ENCODE data around the gene SYNPO.

Gene SYNPO

GRCh38 chr5:150622157-150622556 is 18.3 kb upstream of the SYNPO start:
- Histone ChIP-seq H3K9me2 (replicated peaks; ENCODE audit: control insufficient read depth, low read length) (no peaks in the 10 kb centered on the region), H3K4me1 (ENCODE audit: control insufficient read depth, low read length) (peaks cover 16% of the 10 kb centered on the region), H3K9me3 (ENCODE audit: control insufficient read depth, insufficient read depth, low read length) (no peaks in the 10 kb centered on the region), H3K4me2 (ENCODE audit: low read length) (no peak overlapping the region), H3F3A (ENCODE audit: control insufficient read depth, insufficient read depth) (no peaks in the 10 kb centered on the region), H3K27me3 (ENCODE audit: control insufficient read depth, low read length) (peaks cover 36% of the 10 kb centered on the region), H3K4me3 (ENCODE audit: low read length) (no peak overlapping the region), H3K79me2 (ENCODE audit: control insufficient read depth, low read length) (no peaks in the 10 kb centered on the region), H3K36me3 (ENCODE audit: control insufficient read depth, low read length) (no peaks in the 10 kb centered on the region), H3K27ac (ENCODE audit: low read depth, low read length) (no peak overlapping the region), H4K20me1 (ENCODE audit: control insufficient read depth, insufficient read depth, low read depth, low read length) (no peaks in the 10 kb centered on the region)
- TF ChIP-seq CTCF (IDR thresholded peaks at IDR 0.05; ENCODE audit: low read depth, low read length, poor library complexity, severe bottlenecking) (no peak), EZH2phosphoT487 (IDR thresholded peaks at IDR 0.05; ENCODE audit: borderline replicate concordance, low read length) (no peak)

GRCh38 chr5:150623152-150623877 is 17.1 kb upstream of the SYNPO start:
- H3K36me3 ChIP-seq (ENCODE audit: control insufficient read depth, low read length) = no peaks in the 10 kb centered on the region
- no peak overlapping the region for H3K4me3 ChIP-seq (ENCODE audit: low read length)
- H3K4me1 ChIP-seq (ENCODE audit: control insufficient read depth, low read length) = peaks cover 16% of the 10 kb centered on the region
- no peaks in the 10 kb centered on the region for H3K79me2 ChIP-seq (ENCODE audit: control insufficient read depth, low read length)
- TF ChIP-seq EZH2phosphoT487 (IDR thresholded peaks at IDR 0.05; ENCODE audit: borderline replicate concordance, low read length) = no peak
- TF ChIP-seq CTCF (IDR thresholded peaks at IDR 0.05; ENCODE audit: low read depth, low read length, poor library complexity, severe bottlenecking) = no peak
- peaks cover 36% of the 10 kb centered on the region for H3K27me3 ChIP-seq (ENCODE audit: control insufficient read depth, low read length)
- no peaks in the 10 kb centered on the region for H3K9me3 ChIP-seq (ENCODE audit: control insufficient read depth, insufficient read depth, low read length)
- no peaks in the 10 kb centered on the region for H3K9me2 ChIP-seq (replicated peaks; ENCODE audit: control insufficient read depth, low read length)
- H3K4me2 ChIP-seq (ENCODE audit: low read length) = no peak overlapping the region
- H4K20me1 ChIP-seq (ENCODE audit: control insufficient read depth, insufficient read depth, low read depth, low read length) = no peaks in the 10 kb centered on the region
- H3F3A ChIP-seq (ENCODE audit: control insufficient read depth, insufficient read depth) = no peaks in the 10 kb centered on the region
- no peak overlapping the region for H3K27ac ChIP-seq (ENCODE audit: low read depth, low read length)

GRCh38 chr5:150623878-150624216 is 16.6 kb upstream of the SYNPO start:
- Histone ChIP-seq H3K4me2 (ENCODE audit: low read length) (no peak overlapping the region), H3K9me2 (replicated peaks; ENCODE audit: control insufficient read depth, low read length) (no peaks in the 10 kb centered on the region), H3K4me1 (ENCODE audit: control insufficient read depth, low read length) (peaks cover 16% of the 10 kb centered on the region), H3F3A (ENCODE audit: control insufficient read depth, insufficient read depth) (no peaks in the 10 kb centered on the region), H3K9me3 (ENCODE audit: control insufficient read depth, insufficient read depth, low read length) (no peaks in the 10 kb centered on the region), H3K27ac (ENCODE audit: low read depth, low read length) (no peak overlapping the region), H3K79me2 (ENCODE audit: control insufficient read depth, low read length) (no peaks in the 10 kb centered on the region), H3K36me3 (ENCODE audit: control insufficient read depth, low read length) (no peaks in the 10 kb centered on the region), H3K27me3 (ENCODE audit: control insufficient read depth, low read length) (peaks cover 36% of the 10 kb centered on the region), H3K4me3 (ENCODE audit: low read length) (no peak overlapping the region), H4K20me1 (ENCODE audit: control insufficient read depth, insufficient read depth, low read depth, low read length) (no peaks in the 10 kb centered on the region)
- TF ChIP-seq EZH2phosphoT487 (IDR thresholded peaks at IDR 0.05; ENCODE audit: borderline replicate concordance, low read length) (no peak), CTCF (IDR thresholded peaks at IDR 0.05; ENCODE audit: low read depth, low read length, poor library complexity, severe bottlenecking) (no peak)

Data from DOHH2 (cell line).